HCT116 (cell line): Measurements from ENCODE around the gene ZNF595.
"Not testable (repeated sequence)": the region's sequence is repeated elsewhere in the genome, so short reads cannot be mapped to it uniquely, and the experiment has no call there.

Experiments
- CBX3 ChIP-seq: IDR thresholded peaks from 2 replicates; pipeline ENCODE4 v1.6.1; 2012; ENCODE audit warnings: low read depth
- ELF1 ChIP-seq: IDR thresholded peaks from 2 replicates; pipeline ENCODE4 v1.6.1; 2012; ENCODE audit warnings: low read depth, borderline replicate concordance
- EZH2 ChIP-seq: fragments of 200-600 bp; sonication (generic); IDR thresholded peaks from 2 replicates; pipeline ENCODE4 v1.6.1; 2017; ENCODE audit warnings: antibody characterized with exemption, mixed run types
- JUND ChIP-seq: IDR thresholded peaks from 2 replicates; pipeline ENCODE4 v1.6.1; 2012
- POLR2A ChIP-seq: IDR thresholded peaks from 2 replicates; pipeline ENCODE4 v1.7.0; 2011; ENCODE audit warnings: borderline replicate concordance; ENCODE audit not compliant: insufficient read depth, insufficient read length; ENCODE audit errors: extremely low read depth
- POLR2AphosphoS5 ChIP-seq: IDR thresholded peaks from 2 replicates; pipeline ENCODE4 v1.6.1; 2011; ENCODE audit warnings: mild to moderate bottlenecking, low read depth, low read length, moderate library complexity
- RAD21 ChIP-seq: IDR thresholded peaks from 2 replicates; pipeline ENCODE4 v1.6.1; 2012; ENCODE audit warnings: low read depth, mild to moderate bottlenecking
- SP1 ChIP-seq: IDR thresholded peaks from 2 replicates; pipeline ENCODE4 v1.6.1; 2012; ENCODE audit warnings: low read depth
- TCF7L2 ChIP-seq: IDR thresholded peaks from 2 replicates; pipeline ENCODE4 v1.7.0; 2011; ENCODE audit warnings: borderline replicate concordance, inconsistent platforms; ENCODE audit not compliant: insufficient read depth, insufficient read length; ENCODE audit errors: extremely low read depth
- ZNF274 ChIP-seq: fragments of 200-500 bp; sonication (Bioruptor generic); IDR thresholded peaks from 2 replicates; pipeline ENCODE4 v1.6.1; 2014; ENCODE audit warnings: mild to moderate bottlenecking, low read depth, low read length, inconsistent platforms
- TF ChIP-seq, protein P1 (sequence below): IDR thresholded peaks from 2 replicates; pipeline ENCODE4 v1.6.1; 2012; ENCODE audit warnings: low read depth
- TF ChIP-seq, protein P2 (sequence below), 3 experiments: fragments of 200-600 bp in 1 of 3; sonication (generic) in 1 of 3; IDR thresholded peaks in 2 of 3; conservative IDR thresholded peaks in 1 of 3; 2 replicates each; pipeline ENCODE4 v1.5.1; 2012 to 2017; ENCODE audit warnings: low read depth in 2 of 3, low read length in 2 of 3, antibody characterized with exemption in 1 of 3, borderline replicate concordance in 1 of 3, control low read depth in 1 of 3, mild to moderate bottlenecking in 1 of 3, mixed read lengths in 1 of 3, mixed run types in 1 of 3, moderate library complexity in 1 of 3; ENCODE audit not compliant: insufficient read depth in 1 of 3

DNA sequence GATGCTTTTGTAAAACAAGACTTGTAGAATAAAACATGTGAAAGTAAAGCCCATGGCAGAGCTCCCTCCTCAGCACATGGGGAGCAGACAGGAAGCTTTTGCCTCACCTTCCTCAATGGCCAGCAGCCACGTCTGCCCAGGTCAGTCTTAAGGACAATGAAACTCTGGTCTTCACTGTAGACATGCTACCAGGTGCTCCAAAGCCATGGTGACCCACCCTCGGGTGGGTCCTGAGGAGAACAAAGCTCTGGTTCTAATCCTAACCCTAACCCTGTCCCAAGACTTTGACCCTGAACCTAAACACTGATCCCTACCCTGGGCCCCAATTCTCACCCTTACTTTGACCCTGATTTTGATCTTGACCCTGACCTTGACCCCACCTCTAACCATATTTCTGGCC is 30.2 kb upstream of the ZNF595 start:
- not testable (repeated sequence) for TF ChIP-seq EZH2, SP1, POLR2AphosphoS5, TCF7L2, POLR2A, JUND, ELF1, RAD21, ZNF274, CBX3
- TF ChIP-seq, protein P1, sequence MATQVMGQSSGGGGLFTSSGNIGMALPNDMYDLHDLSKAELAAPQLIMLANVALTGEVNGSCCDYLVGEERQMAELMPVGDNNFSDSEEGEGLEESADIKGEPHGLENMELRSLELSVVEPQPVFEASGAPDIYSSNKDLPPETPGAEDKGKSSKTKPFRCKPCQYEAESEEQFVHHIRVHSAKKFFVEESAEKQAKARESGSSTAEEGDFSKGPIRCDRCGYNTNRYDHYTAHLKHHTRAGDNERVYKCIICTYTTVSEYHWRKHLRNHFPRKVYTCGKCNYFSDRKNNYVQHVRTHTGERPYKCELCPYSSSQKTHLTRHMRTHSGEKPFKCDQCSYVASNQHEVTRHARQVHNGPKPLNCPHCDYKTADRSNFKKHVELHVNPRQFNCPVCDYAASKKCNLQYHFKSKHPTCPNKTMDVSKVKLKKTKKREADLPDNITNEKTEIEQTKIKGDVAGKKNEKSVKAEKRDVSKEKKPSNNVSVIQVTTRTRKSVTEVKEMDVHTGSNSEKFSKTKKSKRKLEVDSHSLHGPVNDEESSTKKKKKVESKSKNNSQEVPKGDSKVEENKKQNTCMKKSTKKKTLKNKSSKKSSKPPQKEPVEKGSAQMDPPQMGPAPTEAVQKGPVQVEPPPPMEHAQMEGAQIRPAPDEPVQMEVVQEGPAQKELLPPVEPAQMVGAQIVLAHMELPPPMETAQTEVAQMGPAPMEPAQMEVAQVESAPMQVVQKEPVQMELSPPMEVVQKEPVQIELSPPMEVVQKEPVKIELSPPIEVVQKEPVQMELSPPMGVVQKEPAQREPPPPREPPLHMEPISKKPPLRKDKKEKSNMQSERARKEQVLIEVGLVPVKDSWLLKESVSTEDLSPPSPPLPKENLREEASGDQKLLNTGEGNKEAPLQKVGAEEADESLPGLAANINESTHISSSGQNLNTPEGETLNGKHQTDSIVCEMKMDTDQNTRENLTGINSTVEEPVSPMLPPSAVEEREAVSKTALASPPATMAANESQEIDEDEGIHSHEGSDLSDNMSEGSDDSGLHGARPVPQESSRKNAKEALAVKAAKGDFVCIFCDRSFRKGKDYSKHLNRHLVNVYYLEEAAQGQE = not testable (repeated sequence)
- TF ChIP-seq, protein P2, sequence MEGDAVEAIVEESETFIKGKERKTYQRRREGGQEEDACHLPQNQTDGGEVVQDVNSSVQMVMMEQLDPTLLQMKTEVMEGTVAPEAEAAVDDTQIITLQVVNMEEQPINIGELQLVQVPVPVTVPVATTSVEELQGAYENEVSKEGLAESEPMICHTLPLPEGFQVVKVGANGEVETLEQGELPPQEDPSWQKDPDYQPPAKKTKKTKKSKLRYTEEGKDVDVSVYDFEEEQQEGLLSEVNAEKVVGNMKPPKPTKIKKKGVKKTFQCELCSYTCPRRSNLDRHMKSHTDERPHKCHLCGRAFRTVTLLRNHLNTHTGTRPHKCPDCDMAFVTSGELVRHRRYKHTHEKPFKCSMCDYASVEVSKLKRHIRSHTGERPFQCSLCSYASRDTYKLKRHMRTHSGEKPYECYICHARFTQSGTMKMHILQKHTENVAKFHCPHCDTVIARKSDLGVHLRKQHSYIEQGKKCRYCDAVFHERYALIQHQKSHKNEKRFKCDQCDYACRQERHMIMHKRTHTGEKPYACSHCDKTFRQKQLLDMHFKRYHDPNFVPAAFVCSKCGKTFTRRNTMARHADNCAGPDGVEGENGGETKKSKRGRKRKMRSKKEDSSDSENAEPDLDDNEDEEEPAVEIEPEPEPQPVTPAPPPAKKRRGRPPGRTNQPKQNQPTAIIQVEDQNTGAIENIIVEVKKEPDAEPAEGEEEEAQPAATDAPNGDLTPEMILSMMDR (IDR thresholded peaks at IDR 0.05 in 2 of 3, conservative IDR thresholded peaks at IDR 0.05 in 1 of 3; ENCODE audit: borderline replicate concordance in 1 of 3, insufficient read depth in 1 of 3, low read depth in 2 of 3, low read length in 2 of 3) = not testable (repeated sequence)
